Measurements from ENCODE around the gene TSPOAP1. TPM values are rescaled to one million over a fixed set of nuclear protein-coding genes. Genes with fewer than 3 reads are reported as not detected.

The TSPOAP1 gene
- total RNA-seq, 1 donor from 2014 or later, result 0.05 TPM

GRCh38 chr17:58362368-58363014 is 33.9 kb upstream of the TSPOAP1 start:
- Mint-ChIP-seq H3K36me3 (ENCODE audit: unreplicated experiment) (no peaks in the 10 kb centered on the region), H3K9me3 (ENCODE audit: unreplicated experiment) (no peaks in the 10 kb centered on the region), H3K4me3 (ENCODE audit: unreplicated experiment) (no peak overlapping the region), H3K27ac (ENCODE audit: unreplicated experiment) (no peak overlapping the region), H3K4me1 (ENCODE audit: unreplicated experiment) (no peaks in the 10 kb centered on the region), H3K27me3 (ENCODE audit: unreplicated experiment) (peaks cover 10% of the 10 kb centered on the region)
- DNase-seq (ENCODE audit: extremely low spot score, unreplicated experiment), result no peak
- no peak for TF ChIP-seq CTCF (IDR thresholded peaks at IDR 0.05)

- Mint-ChIP-seq H3K27ac (ENCODE audit: unreplicated experiment) (no peak overlapping the region), H3K9me3 (ENCODE audit: unreplicated experiment) (no peaks in the 10 kb centered on the region), H3K27me3 (ENCODE audit: unreplicated experiment) (peaks cover 6% of the 10 kb centered on the region), H3K36me3 (ENCODE audit: unreplicated experiment) (no peaks in the 10 kb centered on the region), H3K4me3 (ENCODE audit: unreplicated experiment) (no peak overlapping the region), H3K4me1 (ENCODE audit: unreplicated experiment) (no peaks in the 10 kb centered on the region)
- DNase-seq (ENCODE audit: extremely low spot score, unreplicated experiment), result no peak
- no peak for TF ChIP-seq CTCF (IDR thresholded peaks at IDR 0.05)
These were observed 31.9 kb upstream of the TSPOAP1 start for GRCh38 chr17:58360296-58361063.

- Mint-ChIP-seq H3K27ac (ENCODE audit: unreplicated experiment) (no peak overlapping the region), H3K36me3 (ENCODE audit: unreplicated experiment) (no peaks in the 10 kb centered on the region), H3K27me3 (ENCODE audit: unreplicated experiment) (peaks cover 3% of the 10 kb centered on the region), H3K4me1 (ENCODE audit: unreplicated experiment) (peaks cover 2% of the 10 kb centered on the region), H3K4me3 (ENCODE audit: unreplicated experiment) (no peak overlapping the region), H3K9me3 (ENCODE audit: unreplicated experiment) (no peaks in the 10 kb centered on the region)
- DNase-seq (ENCODE audit: extremely low spot score, unreplicated experiment), result no peak
- TF ChIP-seq CTCF (IDR thresholded peaks at IDR 0.05), result no peak
These were observed 30.0 kb upstream of the TSPOAP1 start for GRCh38 chr17:58358408-58359172.

GRCh38 chr17:58357312-58358297 is 29.0 kb upstream of the TSPOAP1 start:
- H3K27ac Mint-ChIP-seq (ENCODE audit: unreplicated experiment), result no peak overlapping the region
- DNase-seq (ENCODE audit: extremely low spot score, unreplicated experiment), result no peak
- H3K27me3 Mint-ChIP-seq (ENCODE audit: unreplicated experiment), result no peaks in the 10 kb centered on the region
- no peak overlapping the region for H3K4me3 Mint-ChIP-seq (ENCODE audit: unreplicated experiment)
- no peaks in the 10 kb centered on the region for H3K36me3 Mint-ChIP-seq (ENCODE audit: unreplicated experiment)
- H3K4me1 Mint-ChIP-seq (ENCODE audit: unreplicated experiment), result peaks cover 10% of the 10 kb centered on the region
- H3K9me3 Mint-ChIP-seq (ENCODE audit: unreplicated experiment), result no peaks in the 10 kb centered on the region
- TF ChIP-seq CTCF (IDR thresholded peaks at IDR 0.05), result no peak
